Measurements from ENCODE around the gene KIF21B.
"Not testable (repeated sequence)": the region's sequence is repeated elsewhere in the genome, so short reads cannot be mapped to it uniquely, and the experiment has no call there.

The KIF21B gene

DNA sequence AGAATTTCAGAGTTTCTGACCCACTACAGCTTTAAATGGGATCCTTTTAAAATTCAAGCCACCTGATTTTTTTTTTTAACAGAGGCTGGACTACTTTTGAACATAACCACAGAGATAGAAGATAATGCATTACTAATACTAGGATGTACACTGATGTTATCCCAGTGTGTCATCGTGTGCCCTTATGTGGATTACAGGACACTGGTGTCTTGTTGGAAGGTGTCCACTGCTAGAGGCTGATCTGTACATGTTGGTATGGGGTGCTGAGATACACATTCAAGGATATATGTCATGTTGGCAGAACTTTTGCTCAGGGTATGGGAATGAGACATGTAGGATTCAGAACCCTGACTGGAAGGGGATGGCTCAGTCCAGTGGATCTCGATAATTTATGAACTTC is 72.5 kb downstream of the KIF21B start:
- DNase-seq (ENCODE audit: low spot score): no peak

DNA sequence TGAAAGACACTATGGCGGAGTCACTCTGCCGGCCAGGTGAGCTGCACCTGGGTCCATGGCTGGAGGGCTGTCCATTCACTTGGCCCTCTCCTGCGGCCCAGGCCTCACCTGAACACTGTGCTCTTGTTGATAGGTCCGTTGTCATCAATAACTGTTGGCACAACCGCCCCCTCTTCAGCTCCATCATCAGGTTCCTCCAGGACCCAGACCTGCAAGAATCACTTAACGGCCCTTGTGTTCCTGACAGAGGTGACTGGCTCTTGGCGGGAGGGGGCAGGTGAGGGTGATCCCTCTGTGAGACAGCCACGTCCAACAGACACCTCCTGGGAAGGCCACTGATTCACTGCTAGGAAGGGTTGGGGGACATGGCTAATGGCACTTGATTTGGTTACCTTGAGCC is 73.9 kb downstream of the KIF21B start:
- no peak for DNase-seq (ENCODE audit: low spot score)

DNA sequence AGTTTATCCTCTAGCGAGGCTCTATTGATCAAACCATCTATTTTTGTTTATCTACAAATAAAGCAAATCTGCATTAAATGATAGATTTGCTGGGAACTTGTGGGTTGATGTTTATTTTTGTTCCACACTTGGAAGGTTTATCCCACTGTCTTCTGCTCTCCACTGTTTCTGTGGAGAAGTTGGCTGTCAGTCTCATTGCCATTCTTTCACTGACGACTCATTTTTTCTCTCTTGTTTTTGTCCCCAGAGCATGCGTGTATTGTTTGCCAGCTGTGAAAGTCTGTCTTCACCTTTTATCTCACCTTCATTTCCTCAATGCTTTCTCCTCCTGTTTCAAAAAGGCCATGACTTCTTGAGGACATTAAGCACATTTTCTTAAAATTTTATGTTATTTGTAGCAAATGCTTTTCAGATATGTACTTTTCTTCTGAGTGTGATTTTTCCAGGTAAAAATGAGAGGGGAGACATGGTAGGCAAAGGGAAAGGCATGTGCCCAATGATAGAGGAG is 76.4 kb downstream of the KIF21B start:
- DNase-seq (ENCODE audit: low spot score): no peak

DNA sequence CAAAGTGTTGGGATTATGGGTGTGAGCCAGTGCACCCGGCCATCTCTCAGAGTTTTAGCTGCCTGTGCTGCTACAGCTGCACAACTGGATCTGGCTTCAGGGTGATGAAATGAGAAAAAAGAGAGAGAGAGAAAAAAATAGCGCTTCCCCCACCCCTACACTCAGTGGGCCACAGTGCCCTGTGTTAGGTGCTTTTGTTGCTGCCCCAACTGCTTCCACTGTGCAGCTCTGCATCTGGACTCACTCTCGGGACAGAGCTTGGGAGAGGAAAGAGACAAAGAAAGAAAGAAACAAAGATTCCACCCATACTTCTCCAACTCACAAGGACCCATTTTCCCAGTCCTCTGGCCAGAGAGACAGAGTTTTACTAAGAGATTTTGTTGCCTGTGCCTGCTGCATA is 78.4 kb downstream of the KIF21B start:
- no peak for DNase-seq (ENCODE audit: low spot score)

DNA sequence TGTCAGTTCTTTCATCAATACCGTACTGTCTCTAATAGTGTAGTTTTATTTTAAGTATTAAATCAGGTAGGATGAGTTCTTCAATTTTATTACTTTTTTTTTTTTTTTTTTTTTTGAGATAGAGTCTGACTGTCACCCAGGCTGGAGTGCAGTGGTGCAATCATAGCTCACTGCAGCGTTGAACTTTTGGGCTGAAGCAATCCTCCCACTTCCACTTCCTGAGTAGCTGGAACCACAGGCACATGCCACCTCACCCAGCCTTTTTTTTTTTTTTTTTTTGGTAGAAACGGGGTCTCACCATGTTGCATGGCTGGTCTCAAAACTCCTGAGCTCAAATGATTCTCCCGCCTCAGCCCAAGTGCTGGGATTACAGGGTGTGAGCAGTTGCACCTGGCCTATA is 84.6 kb downstream of the KIF21B start:
- no peak for DNase-seq (ENCODE audit: low spot score)

DNA sequence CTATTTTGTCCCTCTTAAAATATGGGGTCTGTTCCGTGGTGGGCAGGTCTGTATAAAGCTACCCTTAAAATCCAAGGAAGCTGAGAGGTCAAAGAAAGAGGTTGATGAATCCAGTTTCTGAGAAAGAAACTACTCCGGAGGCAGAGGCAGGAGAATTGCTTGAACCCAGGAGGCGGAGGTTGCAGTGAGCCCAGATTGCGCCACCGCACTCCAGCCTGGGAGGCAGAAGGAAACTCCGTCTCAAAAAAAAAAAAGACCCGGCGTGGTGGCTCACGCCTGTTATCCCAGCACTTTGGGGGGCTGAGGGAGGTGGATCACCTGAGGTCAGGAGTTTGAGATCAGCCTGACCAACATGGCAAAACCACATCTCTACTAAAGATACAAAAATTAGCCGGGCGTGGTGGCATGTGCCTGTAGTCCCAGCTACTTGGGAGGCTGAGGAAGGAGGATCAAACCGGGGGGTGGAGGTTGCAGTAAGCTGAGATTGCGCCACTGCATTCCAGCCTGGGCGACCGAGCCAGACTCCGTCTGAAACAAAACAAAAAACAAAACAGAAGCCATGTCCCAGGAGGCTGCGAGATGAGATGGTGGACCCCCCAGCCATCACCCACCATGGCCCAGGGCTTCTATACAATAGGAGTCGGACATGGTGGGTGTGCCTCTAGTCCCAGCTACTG is 88.1 kb downstream of the KIF21B start:
- not testable (repeated sequence) for DNase-seq (ENCODE audit: low spot score)

DNA sequence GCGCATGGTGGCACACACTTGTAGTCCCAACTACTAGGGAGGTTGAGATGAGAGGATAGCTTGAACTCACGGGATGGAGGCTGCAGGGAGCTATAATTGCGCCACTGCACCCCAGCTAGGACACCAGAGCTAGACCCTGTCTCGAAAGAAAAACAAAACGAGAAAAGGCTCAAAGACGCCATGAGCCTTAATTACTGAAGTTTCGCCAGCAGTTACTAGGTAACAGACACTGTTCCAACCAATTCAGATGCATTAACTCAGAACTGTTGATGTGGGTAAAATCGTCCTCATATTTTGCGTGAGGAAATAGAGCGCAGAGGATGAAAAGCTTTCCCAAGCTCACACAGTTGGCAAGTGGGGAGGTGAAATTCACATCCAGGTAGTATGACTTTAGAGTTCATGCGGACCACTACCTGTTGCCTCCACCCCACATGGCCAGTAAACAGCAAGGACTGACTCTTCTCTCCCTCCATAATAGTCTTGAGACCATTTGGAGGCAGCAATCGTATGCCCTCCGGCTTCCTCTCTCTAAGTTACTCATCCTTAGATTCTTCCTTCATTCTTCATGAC is 88.8 kb downstream of the KIF21B start:
- no peak for DNase-seq (ENCODE audit: low spot score)

DNA sequence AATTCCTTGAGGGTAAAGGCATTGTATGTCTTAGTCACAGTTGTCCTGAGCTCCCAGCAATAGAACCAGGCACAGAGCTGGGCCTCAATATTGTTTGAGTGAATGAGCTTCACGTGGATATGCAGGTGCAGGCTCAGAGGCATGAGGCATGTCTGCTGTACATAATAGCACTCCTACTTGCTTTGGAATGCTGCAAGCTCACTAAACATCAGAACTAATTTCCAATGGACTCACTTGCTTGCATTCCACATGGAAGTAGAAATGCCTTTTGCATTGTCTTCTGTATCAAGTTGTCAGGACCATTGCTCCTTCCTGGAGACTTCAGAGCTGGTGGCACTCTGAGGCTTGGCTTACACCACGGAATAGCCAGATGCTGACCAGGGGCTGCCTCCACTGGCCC is 91.7 kb downstream of the KIF21B start:
- DNase-seq (ENCODE audit: low spot score): no peak

DNA sequence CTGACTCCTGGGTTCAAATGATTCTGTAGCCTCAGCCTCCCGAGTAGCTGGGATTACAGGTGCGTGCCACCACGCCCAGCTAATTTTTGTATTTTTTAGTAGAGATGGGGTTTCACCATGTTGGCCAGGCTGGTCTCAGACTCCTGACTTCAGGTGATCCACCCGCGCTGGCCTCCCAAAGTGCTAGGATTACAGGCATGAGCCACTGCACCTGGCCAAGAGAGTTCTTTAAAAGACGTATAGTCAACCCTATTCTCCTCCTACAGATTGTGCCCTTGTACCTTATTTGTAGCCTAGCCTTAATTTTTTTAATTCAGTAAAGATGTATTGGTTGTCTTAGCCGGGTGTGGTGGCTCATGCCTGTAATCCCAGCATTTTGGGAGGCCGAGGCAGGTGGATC is 93.2 kb downstream of the KIF21B start:
- not testable (repeated sequence) for DNase-seq (ENCODE audit: low spot score)

DNA sequence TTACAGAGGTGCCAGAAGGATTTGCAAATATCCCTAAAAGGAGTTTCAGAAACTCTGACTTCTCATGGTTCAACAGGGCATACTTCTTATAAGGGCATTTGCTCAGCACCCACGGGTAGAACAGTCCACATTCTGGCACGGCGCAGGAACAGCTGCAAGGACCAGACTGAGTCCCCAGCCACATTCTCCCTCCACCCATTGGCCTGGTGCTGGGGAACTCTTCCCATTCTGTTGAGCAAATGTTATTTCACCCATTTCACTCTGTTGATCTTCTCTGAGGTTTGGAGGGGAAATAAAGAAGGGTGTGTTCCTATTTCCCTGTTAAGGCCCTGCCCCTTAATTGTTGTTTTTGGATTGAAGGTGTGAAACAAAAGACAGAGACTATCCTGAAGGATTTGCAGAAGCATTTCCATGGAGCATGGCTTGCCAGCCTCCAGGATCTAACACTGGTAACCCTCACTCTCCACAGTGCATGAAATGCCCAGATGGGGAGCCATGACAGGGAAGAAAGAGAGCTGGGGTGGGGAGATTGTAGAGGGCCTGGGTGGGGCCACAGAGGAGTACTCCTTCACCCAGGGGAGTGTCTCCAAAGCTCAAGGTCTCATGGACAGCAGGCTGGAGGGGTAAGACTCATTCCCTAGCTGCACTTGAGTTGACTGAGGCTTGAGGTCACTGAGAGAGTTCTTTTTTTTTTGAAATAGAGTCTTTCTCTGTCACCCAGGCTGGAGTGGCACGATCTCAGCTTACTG is 93.8 kb downstream of the KIF21B start:
- no peak for DNase-seq (ENCODE audit: low spot score)

DNA sequence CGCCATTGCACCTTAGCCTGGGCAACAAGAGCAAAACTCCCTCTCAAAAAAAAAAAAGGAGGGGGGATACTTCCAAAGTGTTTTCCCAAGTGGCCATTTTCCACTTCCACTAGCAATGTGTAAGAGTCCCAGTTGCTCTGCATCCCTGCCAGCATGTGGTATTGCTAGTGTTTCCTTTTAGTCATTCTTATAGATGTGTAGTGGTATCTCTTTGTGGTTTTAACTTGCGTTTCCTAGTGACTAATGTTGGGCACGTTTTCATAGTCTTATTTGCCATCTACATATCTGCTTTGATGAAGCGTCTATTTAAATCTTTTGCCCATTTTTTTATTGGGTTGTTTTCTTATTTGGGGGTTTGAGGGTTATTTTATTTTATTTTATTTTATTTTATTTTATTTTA is 97.7 kb downstream of the KIF21B start:
- DNase-seq (ENCODE audit: low spot score): no peak

DNA sequence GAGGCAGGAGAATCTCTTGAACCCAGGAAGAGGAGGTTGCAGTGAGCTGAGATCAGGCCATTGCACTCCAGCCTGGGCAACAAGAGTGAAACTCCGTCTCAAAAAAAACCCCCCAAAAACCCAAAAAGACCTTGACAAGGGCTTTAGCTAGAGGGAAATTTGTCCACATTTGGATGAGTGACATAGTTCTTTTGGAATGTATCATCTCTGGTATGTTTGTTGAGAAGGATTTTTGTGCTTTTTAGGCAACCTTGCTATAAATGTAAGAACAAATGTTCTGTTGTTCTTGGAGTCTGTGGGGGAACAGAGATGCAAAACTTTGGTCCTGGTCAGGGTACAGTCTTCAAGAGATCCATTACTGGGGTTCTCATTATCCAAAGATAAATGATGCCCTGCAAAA is 99.9 kb downstream of the KIF21B start:
- DNase-seq (ENCODE audit: low spot score): no peak

DNA sequence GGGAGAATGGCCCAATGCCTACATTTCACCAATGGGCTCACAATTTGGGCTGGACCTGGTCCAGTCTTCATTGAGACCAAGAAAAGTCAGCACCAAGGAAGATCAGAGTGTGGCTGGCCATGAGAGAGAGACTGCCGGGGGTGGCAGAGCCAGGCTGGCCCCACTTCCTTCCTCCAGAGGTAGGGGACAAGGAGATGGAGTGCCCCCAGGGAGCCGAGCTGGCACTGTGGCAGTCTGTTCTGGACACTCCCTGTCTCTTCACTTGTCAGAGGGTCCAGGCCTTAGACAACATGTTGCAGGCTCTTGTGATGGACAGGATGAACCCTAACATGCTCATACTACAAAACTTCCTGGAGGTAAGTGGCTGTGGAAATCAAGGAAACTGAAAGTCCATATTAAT is 101.1 kb downstream of the KIF21B start:
- no peak for DNase-seq (ENCODE audit: low spot score)

DNA sequence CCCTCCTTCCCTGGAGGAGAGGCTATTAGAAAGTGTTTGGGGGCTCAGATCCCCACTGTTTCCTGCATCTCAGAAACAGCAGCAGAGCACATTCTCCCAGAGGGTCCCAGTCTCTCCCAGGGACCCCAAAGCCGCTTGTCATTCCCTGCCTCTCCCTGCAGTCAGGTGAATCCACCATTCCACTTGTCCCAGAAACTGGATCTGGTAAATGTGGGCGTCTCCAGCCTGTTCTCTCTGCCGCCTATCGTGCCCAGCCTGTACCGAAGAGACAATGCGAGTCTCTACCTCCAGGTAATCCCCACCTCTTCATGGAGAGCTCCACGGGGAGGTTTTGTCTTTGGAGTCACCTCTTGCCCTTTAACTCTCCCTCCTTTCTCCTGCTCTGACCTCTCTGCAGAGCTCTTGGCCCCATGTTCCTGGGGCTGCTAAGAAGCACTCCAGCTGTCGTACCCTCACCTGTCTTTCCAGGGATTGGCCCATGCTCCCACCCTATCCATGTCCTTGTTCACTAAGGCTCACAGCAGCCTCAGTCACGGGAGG is 101.9 kb downstream of the KIF21B start:
- no peak for DNase-seq (ENCODE audit: low spot score)

Small RNA genes lying within 50 kb of the gene (small RNA-seq; reads per million reads assigned to genes)
- gene RNU6-704P: 0 reads per million in 2 experiments
